Type B pancreatic cell (in vitro differentiated cells): ENCODE results near the gene ZNF8. TPM values are rescaled to one million over a fixed set of nuclear protein-coding genes. Genes with fewer than 3 reads are reported as not detected.
"Not testable (repeated sequence)": the region's sequence is repeated elsewhere in the genome, so short reads cannot be mapped to it uniquely, and the experiment has no call there.

Experiments used
- DNase-seq: peaks from one replicate; pipeline ENCODE4 v3.0.0; 2021; ENCODE audit warnings: mixed read lengths; ENCODE audit not compliant: unreplicated experiment; ENCODE audit errors: extremely low spot score
- H3K27ac Mint-ChIP-seq: 2 replicates; pipeline ENCODE4 v1.8.0; 2021; ENCODE audit warnings: mild to moderate bottlenecking, mixed read lengths
- H3K27me3 Mint-ChIP-seq: 2 replicates; pipeline ENCODE4 v1.8.0; 2021; ENCODE audit warnings: mixed read lengths
- H3K36me3 Mint-ChIP-seq: 2 replicates; pipeline ENCODE4 v1.8.0; 2021; ENCODE audit warnings: mixed read lengths
- H3K4me1 Mint-ChIP-seq: one replicate; pipeline ENCODE4 v1.8.0; 2021; ENCODE audit warnings: mixed read lengths; ENCODE audit not compliant: unreplicated experiment
- H3K4me3 Mint-ChIP-seq: 2 replicates; pipeline ENCODE4 v1.8.0; 2021; ENCODE audit warnings: mild to moderate bottlenecking, mixed read lengths
- H3K9me3 Mint-ChIP-seq: 2 replicates; pipeline ENCODE4 v1.8.0; 2021; ENCODE audit warnings: mixed read lengths
- total RNA-seq: library from RNA; stranded (reverse); gene quantifications from 2 replicates; pipeline ENCODE4 v1.2.1, GENCODE V29; 2021; ENCODE audit warnings: low replicate concordance
- TF ChIP-seq, protein P1 (sequence below): fragments of 200-600 bp; sonication (generic); conservative IDR thresholded peaks from 2 replicates; pipeline ENCODE4 v1.5.0; 2021; ENCODE audit warnings: antibody characterized with exemption, mild to moderate bottlenecking

The ZNF8 gene
- total RNA-seq, 1 donor from 2014 or later = 16.4 TPM

DNA sequence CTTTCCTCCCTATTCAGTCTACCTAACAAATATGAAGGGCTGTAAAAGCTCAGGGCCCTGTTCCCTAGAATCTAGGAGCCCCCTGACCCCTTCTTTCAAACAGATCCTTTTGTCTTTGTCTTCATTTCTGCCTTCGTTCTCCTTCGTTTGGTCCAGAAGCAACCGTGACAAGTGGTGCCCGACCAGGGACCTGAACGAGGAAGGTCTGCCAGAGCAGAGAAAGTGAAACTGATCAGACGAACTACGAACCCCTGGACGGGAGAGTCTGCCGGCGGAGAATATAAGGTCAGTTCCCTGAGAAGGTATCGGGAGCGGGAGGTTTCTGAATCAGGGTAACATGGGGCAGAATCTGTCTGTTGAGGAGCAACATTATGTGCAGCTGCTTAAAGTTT lies 27.2 kb downstream of the ZNF8 start:
- H3K4me3 Mint-ChIP-seq = peak overlapping the region; percentile 100
- H3K27ac Mint-ChIP-seq = peak overlapping the region; percentile 97
- peaks cover 14% of the 10 kb centered on the region for H3K4me1 Mint-ChIP-seq
- peaks cover 56% of the 10 kb centered on the region for H3K36me3 Mint-ChIP-seq
- DNase-seq = no peak
- TF ChIP-seq, protein P1, sequence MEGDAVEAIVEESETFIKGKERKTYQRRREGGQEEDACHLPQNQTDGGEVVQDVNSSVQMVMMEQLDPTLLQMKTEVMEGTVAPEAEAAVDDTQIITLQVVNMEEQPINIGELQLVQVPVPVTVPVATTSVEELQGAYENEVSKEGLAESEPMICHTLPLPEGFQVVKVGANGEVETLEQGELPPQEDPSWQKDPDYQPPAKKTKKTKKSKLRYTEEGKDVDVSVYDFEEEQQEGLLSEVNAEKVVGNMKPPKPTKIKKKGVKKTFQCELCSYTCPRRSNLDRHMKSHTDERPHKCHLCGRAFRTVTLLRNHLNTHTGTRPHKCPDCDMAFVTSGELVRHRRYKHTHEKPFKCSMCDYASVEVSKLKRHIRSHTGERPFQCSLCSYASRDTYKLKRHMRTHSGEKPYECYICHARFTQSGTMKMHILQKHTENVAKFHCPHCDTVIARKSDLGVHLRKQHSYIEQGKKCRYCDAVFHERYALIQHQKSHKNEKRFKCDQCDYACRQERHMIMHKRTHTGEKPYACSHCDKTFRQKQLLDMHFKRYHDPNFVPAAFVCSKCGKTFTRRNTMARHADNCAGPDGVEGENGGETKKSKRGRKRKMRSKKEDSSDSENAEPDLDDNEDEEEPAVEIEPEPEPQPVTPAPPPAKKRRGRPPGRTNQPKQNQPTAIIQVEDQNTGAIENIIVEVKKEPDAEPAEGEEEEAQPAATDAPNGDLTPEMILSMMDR = no peak
- no peaks in the 10 kb centered on the region for H3K9me3 Mint-ChIP-seq
- H3K27me3 Mint-ChIP-seq = no peaks in the 10 kb centered on the region

DNA sequence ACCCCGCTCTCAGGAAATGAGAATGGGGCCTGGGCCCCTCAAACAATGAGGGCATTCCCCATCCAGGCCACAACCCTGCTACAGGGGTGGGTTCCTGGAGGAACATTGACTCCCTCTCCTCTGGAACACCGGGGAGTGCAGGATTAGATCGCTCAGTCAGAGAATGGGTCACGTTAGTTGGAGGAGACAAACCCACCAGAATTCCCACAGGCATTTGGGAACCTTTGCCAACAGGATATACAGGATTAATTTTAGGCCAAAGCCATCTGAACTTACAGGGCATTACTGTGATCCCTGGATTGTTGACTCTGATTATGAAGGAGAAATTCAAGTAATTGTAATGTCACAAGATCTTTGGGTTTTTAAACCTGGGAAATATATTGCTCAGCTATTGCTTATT lies 29.0 kb downstream of the ZNF8 start:
- Mint-ChIP-seq H3K36me3 (peaks cover 56% of the 10 kb centered on the region), H3K9me3 (no peaks in the 10 kb centered on the region)
- TF ChIP-seq, protein P1 = no peak

DNA sequence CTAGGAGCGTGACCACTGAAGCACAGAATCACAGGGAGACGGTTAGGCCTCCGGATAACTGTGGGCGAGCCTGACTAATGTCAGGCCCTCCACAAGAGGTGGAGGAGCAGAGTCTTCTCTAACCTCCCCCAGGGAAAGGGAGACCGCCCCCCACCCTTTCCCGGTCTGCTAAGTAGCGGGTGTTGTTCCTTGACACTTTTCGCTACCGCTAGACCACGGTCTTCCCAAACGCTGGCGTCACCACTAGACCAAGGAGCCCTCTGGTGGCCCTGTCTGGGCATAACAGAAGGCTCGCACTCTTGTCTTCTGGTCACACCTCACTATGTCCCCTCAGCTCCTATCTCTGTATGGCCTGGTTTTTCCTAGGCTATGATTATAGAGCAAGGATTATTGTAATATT lies 31.9 kb downstream of the ZNF8 start:
- not testable (repeated sequence) for H3K4me3 Mint-ChIP-seq, H3K27ac Mint-ChIP-seq, H3K9me3 Mint-ChIP-seq, H3K27me3 Mint-ChIP-seq, H3K4me1 Mint-ChIP-seq, DNase-seq
- peaks cover 64% of the 10 kb centered on the region for H3K36me3 Mint-ChIP-seq
- TF ChIP-seq, protein P1 = peak; percentile 70

More for the DNA sequence above, 29.0 kb downstream of the ZNF8 start:
- Mint-ChIP-seq H3K4me3 (peak overlapping the region; percentile 21), H3K27me3 (no peaks in the 10 kb centered on the region), H3K27ac (no peak overlapping the region), H3K4me1 (peaks cover 14% of the 10 kb centered on the region)
- no peak for DNase-seq

DNA sequence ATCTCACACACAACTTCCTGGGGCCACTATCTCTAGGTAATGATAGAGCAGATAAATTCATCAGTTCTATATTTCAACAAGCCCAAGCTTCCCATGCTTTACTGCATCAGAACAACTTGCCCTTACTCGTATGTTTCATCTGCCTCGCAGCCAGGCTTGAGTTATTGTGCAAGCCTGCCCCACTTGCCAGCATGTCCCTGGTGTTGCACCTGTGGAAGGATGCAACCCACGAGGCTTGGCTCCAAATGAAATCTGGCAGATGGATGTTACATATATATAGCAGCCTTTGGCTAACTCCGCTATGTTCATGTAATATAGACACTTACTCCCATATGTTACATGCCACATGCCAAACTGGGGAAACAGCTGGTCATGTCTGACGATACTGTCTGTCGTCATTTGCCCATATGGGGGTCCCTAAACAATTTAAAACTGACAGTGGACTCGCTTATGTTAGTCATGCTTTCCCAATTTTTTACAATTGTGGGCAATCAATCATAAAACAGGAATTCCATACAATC lies 32.6 kb downstream of the ZNF8 start:
- H3K36me3 Mint-ChIP-seq = peaks cover 58% of the 10 kb centered on the region
- H3K4me1 Mint-ChIP-seq = no peaks in the 10 kb centered on the region

DNA sequence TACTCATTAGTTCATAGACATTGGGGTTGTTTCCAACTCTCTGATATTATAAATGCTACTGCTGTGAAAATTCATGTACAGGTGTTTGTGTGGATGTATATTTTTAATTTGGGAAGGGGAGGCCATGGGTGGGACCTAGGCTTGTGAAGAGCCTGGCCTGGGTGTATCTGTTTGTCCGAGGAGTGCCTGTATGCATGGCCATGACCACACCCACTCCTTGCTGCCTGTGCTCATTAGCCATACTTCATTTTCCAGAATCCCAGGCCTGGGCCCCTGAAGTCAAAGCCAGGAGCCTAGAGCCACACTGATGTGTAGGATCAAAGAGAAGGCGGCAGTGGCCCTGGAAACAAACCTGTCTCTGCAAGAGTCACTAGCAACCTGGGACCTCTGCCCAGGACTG lies 36.8 kb downstream of the ZNF8 start:
- no peak overlapping the region for H3K27ac Mint-ChIP-seq
- TF ChIP-seq, protein P1 = no peak
- no peaks in the 10 kb centered on the region for H3K27me3 Mint-ChIP-seq
- H3K4me1 Mint-ChIP-seq = no peaks in the 10 kb centered on the region
- no peak overlapping the region for H3K4me3 Mint-ChIP-seq
- no peak for DNase-seq
- H3K36me3 Mint-ChIP-seq = peaks cover 28% of the 10 kb centered on the region
- H3K9me3 Mint-ChIP-seq = no peaks in the 10 kb centered on the region

More for the DNA sequence above, 32.6 kb downstream of the ZNF8 start:
- no peaks in the 10 kb centered on the region for H3K27me3 Mint-ChIP-seq
- H3K27ac Mint-ChIP-seq = no peak overlapping the region
- H3K9me3 Mint-ChIP-seq = no peaks in the 10 kb centered on the region
- no peak overlapping the region for H3K4me3 Mint-ChIP-seq
- no peak for DNase-seq
- TF ChIP-seq, protein P1 = no peak
